GM10266 (cell line): ENCODE results near the gene CBX2.

Experiments used
- DNase-seq: peaks from one replicate; pipeline ENCODE4 v3.0.0; 2012; ENCODE audit errors: extremely low spot score
- CTCF ChIP-seq: IDR thresholded peaks from 2 replicates; pipeline ENCODE4 v1.5.1; 2012; ENCODE audit warnings: mild to moderate bottlenecking, low read depth; ENCODE audit not compliant: control insufficient read depth, insufficient read depth; ENCODE audit errors: missing control alignments

The CBX2 gene

GRCh38 chr17:79796763-79797491 is 19.0 kb downstream of the CBX2 start, which contains the start of gene CBX8:
Gene CBX8, minus strand, starts transcription at chr17:79797077. Its CDS starts 79 bp downstream, at chr17:79796998.
- DNase-seq: peak; percentile 100
- TF ChIP-seq CTCF: peak; percentile 11

GRCh38 chr17:79797492-79798298 is 19.7 kb downstream of the CBX2 start:
- no peak for TF ChIP-seq CTCF
- DNase-seq: peak; percentile 75

GRCh38 chr17:79798299-79799173 is 20.6 kb downstream of the CBX2 start:
- no peak for TF ChIP-seq CTCF
- no peak for DNase-seq

- TF ChIP-seq CTCF: no peak
- no peak for DNase-seq
Observed at GRCh38 chr17:79799174-79799537, 21.2 kb downstream of the CBX2 start.

GRCh38 chr17:79799538-79800324 is 21.8 kb downstream of the CBX2 start:
- no peak for DNase-seq
- TF ChIP-seq CTCF: no peak

GRCh38 chr17:79800325-79801155 is 22.6 kb downstream of the CBX2 start:
- no peak for TF ChIP-seq CTCF
- no peak for DNase-seq
